Skeletal muscle cell (primary cell): ENCODE results near the gene TACC2.
"Not testable (repeated sequence)": the region's sequence is repeated elsewhere in the genome, so short reads cannot be mapped to it uniquely, and the experiment has no call there.

ENCODE experiments used
- DNase-seq: peaks from one replicate; pipeline ENCODE4 v3.0.0-alpha.2; 2010; ENCODE audit warnings: low read depth
- H3K4me3 ChIP-seq: 2 replicates; pipeline ENCODE4 v1.5.1; 2011; ENCODE audit warnings: low read depth, mild to moderate bottlenecking, control low read depth, low read length, moderate library complexity

TACC2 gene

GRCh38 chr10:122084286-122085041, 95.5 kb downstream of the TACC2 start:
- DNase-seq: no peak
- no peak overlapping the region for H3K4me3 ChIP-seq

GRCh38 chr10:122085423-122085911, 96.5 kb downstream of the TACC2 start:
- H3K4me3 ChIP-seq: no peak overlapping the region
- no peak for DNase-seq

GRCh38 chr10:122086416-122087240, 97.7 kb downstream of the TACC2 start:
- DNase-seq: no peak
- H3K4me3 ChIP-seq: no peak overlapping the region

- no peak overlapping the region for H3K4me3 ChIP-seq
Measured at GRCh38 chr10:122087436-122087835, 98.5 kb downstream of the TACC2 start.

GRCh38 chr10:122089311-122090017, 100.5 kb downstream of the TACC2 start:
- no peak for DNase-seq
- H3K4me3 ChIP-seq: no peak overlapping the region

More at GRCh38 chr10:122087436-122087835, 98.5 kb downstream of the TACC2 start:
- no peak for DNase-seq

- no peak overlapping the region for H3K4me3 ChIP-seq
- DNase-seq: no peak
Measured at GRCh38 chr10:122091722-122092121, 102.8 kb downstream of the TACC2 start.

- no peak overlapping the region for H3K4me3 ChIP-seq
- DNase-seq: no peak
Measured at GRCh38 chr10:122093076-122093475, 104.1 kb downstream of the TACC2 start.

GRCh38 chr10:122096181-122096580, 107.2 kb downstream of the TACC2 start:
- DNase-seq, H3K4me3 ChIP-seq: not testable (repeated sequence)

- H3K4me3 ChIP-seq: no peak overlapping the region
Measured at GRCh38 chr10:122096705-122097104, 107.7 kb downstream of the TACC2 start.

GRCh38 chr10:122097935-122098334, 109.0 kb downstream of the TACC2 start:
- H3K4me3 ChIP-seq: no peak overlapping the region
- no peak for DNase-seq

More at GRCh38 chr10:122096705-122097104, 107.7 kb downstream of the TACC2 start:
- DNase-seq: no peak

GRCh38 chr10:122098924-122099323, 110.0 kb downstream of the TACC2 start:
- DNase-seq: peak; percentile 71
- H3K4me3 ChIP-seq: no peak overlapping the region

GRCh38 chr10:122099562-122099961, 110.6 kb downstream of the TACC2 start:
- no peak overlapping the region for H3K4me3 ChIP-seq
- DNase-seq: no peak

- no peak for DNase-seq
- no peak overlapping the region for H3K4me3 ChIP-seq
Measured at GRCh38 chr10:122102146-122102868, 113.3 kb downstream of the TACC2 start.

- no peak overlapping the region for H3K4me3 ChIP-seq
- DNase-seq: no peak
Measured at GRCh38 chr10:122102869-122103525, 114.0 kb downstream of the TACC2 start.

- no peak overlapping the region for H3K4me3 ChIP-seq
Measured at GRCh38 chr10:122103592-122103991, 114.6 kb downstream of the TACC2 start.

GRCh38 chr10:122108786-122109185, 119.8 kb downstream of the TACC2 start:
- DNase-seq, H3K4me3 ChIP-seq: not testable (repeated sequence)

More at GRCh38 chr10:122103592-122103991, 114.6 kb downstream of the TACC2 start:
- no peak for DNase-seq

- DNase-seq: no peak
- peak overlapping the region; percentile 80 for H3K4me3 ChIP-seq
Measured at GRCh38 chr10:122112021-122112616, 123.2 kb downstream of the TACC2 start.

- H3K4me3 ChIP-seq: peak overlapping the region; percentile 80
- peak; percentile 87 for DNase-seq
Measured at GRCh38 chr10:122112625-122113160, 123.7 kb downstream of the TACC2 start.
